RWPE2 (cell line): ENCODE data around the gene UFSP1.
A peak's percentile ranks its signal among the peaks of the same experiment; 100 is the strongest.

Experiments
- ATAC-seq: fragments of 200-7000 bp; cut with Tn5 transposase; 3 replicates; pipeline ENCODE4 v1.9.1; 2021; ENCODE audit warnings: low read depth
- DNase-seq: peaks from one replicate; pipeline ENCODE4 v3.0.0-alpha.2; 2020; ENCODE audit warnings: low spot score
- H3K27ac ChIP-seq: fragments of 450-650 bp; 2 replicates; pipeline ENCODE4 v1.5.1; 2017; ENCODE audit warnings: mild to moderate bottlenecking; ENCODE audit not compliant: poor library complexity, severe bottlenecking
- H3K27me3 ChIP-seq: fragments of 250-450 bp; sonication (Bioruptor Pico); 2 replicates; pipeline ENCODE4 v1.5.1; 2021; ENCODE audit warnings: mild to moderate bottlenecking, moderate library complexity; ENCODE audit not compliant: insufficient read depth, poor library complexity, severe bottlenecking
- H3K36me3 ChIP-seq: fragments of 250-450 bp; sonication (Bioruptor Pico); 2 replicates; pipeline ENCODE4 v1.5.1; 2020; ENCODE audit warnings: low read depth, mild to moderate bottlenecking, moderate library complexity
- H3K4me1 ChIP-seq: fragments of 250-450 bp; sonication (Bioruptor Pico); 2 replicates; pipeline ENCODE4 v1.5.1; 2021; ENCODE audit warnings: mild to moderate bottlenecking, moderate library complexity; ENCODE audit not compliant: insufficient read depth, poor library complexity, severe bottlenecking
- H3K4me3 ChIP-seq: fragments of 250-450 bp; sonication (Bioruptor Pico); 2 replicates; pipeline ENCODE4 v1.5.1; 2021; ENCODE audit warnings: mild to moderate bottlenecking, moderate library complexity; ENCODE audit not compliant: severe bottlenecking
- H3K9me3 ChIP-seq: fragments of 250-450 bp; sonication (Bioruptor Pico); 2 replicates; pipeline ENCODE4 v1.5.1; 2021; ENCODE audit warnings: mild to moderate bottlenecking, moderate library complexity; ENCODE audit not compliant: severe bottlenecking
- TF ChIP-seq, protein P1 (sequence below): fragments of 450-650 bp; IDR thresholded peaks from one replicate; pipeline ENCODE4 v1.5.1; 2017; ENCODE audit warnings: mild to moderate bottlenecking, moderate library complexity; ENCODE audit not compliant: poor library complexity, severe bottlenecking

UFSP1 gene

DNA sequence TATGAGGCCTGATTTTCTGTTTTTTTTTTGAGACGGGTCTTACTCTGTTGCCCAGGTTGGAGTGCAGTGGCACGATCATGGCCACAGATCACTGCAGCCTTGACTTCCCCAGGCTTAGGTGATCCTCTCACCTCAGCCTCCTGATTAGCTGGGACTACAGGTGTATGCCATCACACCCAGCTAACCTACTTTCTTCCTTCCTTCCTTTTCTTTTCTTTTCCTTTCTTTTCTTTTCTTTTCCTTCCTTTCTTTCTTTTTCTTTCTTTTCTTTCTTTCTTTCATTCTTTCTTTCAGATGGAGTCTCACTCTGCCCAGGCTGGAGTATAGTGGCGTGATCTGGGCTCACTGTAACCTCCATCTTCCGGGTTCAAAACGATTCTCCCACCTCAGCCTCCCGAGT lies 10.8 kb downstream of the UFSP1 start:
- Histone ChIP-seq H3K4me1 (peaks cover 9% of the 10 kb centered on the region), H3K9me3 (no peaks in the 10 kb centered on the region), H3K27me3 (no peaks in the 10 kb centered on the region), H3K4me3 (no peak overlapping the region), H3K36me3 (peaks cover 84% of the 10 kb centered on the region), H3K27ac (no peak overlapping the region)
- DNase-seq (no peak), ATAC-seq (no peak)
- TF ChIP-seq, protein P1, sequence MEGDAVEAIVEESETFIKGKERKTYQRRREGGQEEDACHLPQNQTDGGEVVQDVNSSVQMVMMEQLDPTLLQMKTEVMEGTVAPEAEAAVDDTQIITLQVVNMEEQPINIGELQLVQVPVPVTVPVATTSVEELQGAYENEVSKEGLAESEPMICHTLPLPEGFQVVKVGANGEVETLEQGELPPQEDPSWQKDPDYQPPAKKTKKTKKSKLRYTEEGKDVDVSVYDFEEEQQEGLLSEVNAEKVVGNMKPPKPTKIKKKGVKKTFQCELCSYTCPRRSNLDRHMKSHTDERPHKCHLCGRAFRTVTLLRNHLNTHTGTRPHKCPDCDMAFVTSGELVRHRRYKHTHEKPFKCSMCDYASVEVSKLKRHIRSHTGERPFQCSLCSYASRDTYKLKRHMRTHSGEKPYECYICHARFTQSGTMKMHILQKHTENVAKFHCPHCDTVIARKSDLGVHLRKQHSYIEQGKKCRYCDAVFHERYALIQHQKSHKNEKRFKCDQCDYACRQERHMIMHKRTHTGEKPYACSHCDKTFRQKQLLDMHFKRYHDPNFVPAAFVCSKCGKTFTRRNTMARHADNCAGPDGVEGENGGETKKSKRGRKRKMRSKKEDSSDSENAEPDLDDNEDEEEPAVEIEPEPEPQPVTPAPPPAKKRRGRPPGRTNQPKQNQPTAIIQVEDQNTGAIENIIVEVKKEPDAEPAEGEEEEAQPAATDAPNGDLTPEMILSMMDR = no peak

- DNase-seq (no peak), ATAC-seq (no peak)
- Histone ChIP-seq H3K9me3 (no peaks in the 10 kb centered on the region), H3K36me3 (peaks cover 84% of the 10 kb centered on the region), H3K27ac (no peak overlapping the region), H3K4me1 (peaks cover 9% of the 10 kb centered on the region), H3K27me3 (no peaks in the 10 kb centered on the region), H3K4me3 (no peak overlapping the region)
- TF ChIP-seq, protein P1 = no peak
These were observed 11.5 kb downstream of the UFSP1 start for GRCh38 chr7:100878013-100878412.

DNA sequence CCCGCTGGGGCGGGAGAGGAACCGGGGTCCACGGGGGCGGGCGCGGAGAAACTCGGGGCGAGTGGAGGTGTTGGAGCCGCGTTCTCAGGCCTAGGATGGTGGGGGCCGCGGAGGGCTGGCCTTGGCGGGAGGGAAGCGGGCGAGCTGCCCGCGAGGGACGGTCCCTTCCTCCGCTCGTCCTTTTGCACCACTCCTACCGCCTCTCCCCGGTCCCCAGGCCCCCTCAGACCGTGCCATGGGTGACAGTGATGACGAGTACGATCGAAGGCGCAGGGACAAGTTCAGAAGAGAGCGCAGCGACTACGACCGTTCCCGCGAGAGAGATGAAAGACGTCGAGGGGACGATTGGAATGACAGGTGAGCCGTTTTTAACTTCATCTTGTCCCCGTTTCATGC lies 14.2 kb downstream of the UFSP1 start:
- ATAC-seq = peak; percentile 19
- Histone ChIP-seq H3K4me1 (peaks cover 9% of the 10 kb centered on the region), H3K4me3 (peak overlapping the region; percentile 76), H3K9me3 (no peaks in the 10 kb centered on the region), H3K27ac (peak overlapping the region; percentile 71), H3K36me3 (peaks cover 81% of the 10 kb centered on the region), H3K27me3 (no peaks in the 10 kb centered on the region)
- no peak for DNase-seq
- TF ChIP-seq, protein P1 = no peak

DNA sequence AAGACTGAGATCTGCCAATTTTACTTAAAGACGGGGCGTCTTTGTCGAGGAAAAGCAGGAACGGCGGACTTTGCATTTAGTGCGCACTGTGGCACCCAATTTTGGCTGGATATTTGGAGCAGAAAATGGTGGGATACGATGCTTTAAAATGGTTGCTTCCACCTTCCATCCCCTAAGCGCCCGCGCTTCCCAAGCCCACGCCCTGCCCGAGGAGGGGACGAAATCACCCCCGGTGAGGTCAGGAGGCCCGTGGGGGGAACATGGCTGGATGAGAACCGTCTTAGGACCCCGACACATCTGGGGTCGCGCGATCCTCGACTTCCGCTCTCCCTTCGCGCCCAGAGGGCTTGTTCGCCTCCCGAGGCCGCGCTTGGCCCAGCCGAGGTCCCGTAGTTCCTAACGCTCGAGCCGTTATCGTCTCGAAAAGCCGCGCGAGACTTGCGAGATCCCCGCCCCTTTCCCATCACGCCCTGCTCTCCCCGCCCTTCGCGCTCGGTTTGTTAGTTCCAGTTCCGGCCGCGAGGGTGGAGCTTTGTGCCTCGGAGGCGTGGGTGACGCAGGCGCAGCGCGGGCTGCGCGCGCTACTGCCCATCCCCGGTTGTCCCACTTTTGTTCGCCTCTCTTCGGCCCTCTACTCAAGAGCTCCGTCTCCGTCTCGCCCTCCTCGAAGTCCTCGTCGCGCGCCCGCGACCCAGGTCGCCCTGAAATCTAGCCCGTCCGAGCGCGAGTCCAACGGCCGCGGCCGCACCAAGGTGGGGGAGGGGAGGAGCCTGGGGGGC lies 14.7 kb downstream of the UFSP1 start, which contains the start of gene SRRT:
Gene SRRT (plus strand): TSS at position 527 of the 779 bp plus-strand sequence. CDS start 488 bp downstream, outside the sequence.
- Histone ChIP-seq H3K36me3 (peaks cover 81% of the 10 kb centered on the region), H3K4me1 (peaks cover 9% of the 10 kb centered on the region), H3K9me3 (no peaks in the 10 kb centered on the region), H3K4me3 (peak within 1 kb of the TSS; percentile 76), H3K27me3 (no peaks in the 10 kb centered on the region), H3K27ac (peak within 1 kb of the TSS; percentile 71)
- DNase-seq (peak; percentile 98), ATAC-seq (peak; percentile 93)
- TF ChIP-seq, protein P1 = no peak

- no peak for ATAC-seq
These were observed 15.3 kb downstream of the UFSP1 start for GRCh38 chr7:100874300-100874576.

More at GRCh38 chr7:100874300-100874576, 15.3 kb downstream of the UFSP1 start:
- Histone ChIP-seq H3K27ac (peak overlapping the region; percentile 71), H3K4me1 (peaks cover 9% of the 10 kb centered on the region), H3K36me3 (peaks cover 81% of the 10 kb centered on the region), H3K9me3 (no peaks in the 10 kb centered on the region), H3K4me3 (peak overlapping the region; percentile 76), H3K27me3 (no peaks in the 10 kb centered on the region)
- TF ChIP-seq, protein P1 = no peak
- DNase-seq = no peak
